ENCODE results near the gene C17orf58. TPM values are rescaled to one million over a fixed set of nuclear protein-coding genes. Genes with fewer than 3 reads are reported as not detected.
"Not testable (repeated sequence)": the region's sequence is repeated elsewhere in the genome, so short reads cannot be mapped to it uniquely, and the experiment has no call there.

C17orf58 gene
- total RNA-seq, 3 donors from 2014 or later = 6.4 to 11.1 (median 8.4) TPM

DNA sequence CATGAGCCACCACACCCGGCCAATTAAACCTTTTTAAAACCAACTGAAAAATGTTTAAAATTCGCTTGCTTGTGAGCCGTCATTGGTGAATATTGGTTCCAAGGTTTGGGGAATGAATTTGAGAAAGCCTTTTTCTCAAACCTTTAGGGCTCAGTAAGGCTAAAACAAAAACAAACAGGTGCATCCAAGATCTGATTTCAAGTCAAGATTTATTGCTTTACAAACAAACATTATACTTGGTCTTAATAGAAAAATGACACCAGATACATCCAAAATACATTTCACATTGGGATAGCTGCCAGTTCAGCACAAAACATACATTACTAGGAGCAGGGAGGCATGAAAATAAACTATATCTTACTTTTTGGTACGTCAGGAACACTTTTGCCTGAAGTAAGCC is 5.4 kb downstream of the C17orf58 start:
- no peak for DNase-seq
- H3K4me1 ChIP-seq (ENCODE audit: low read depth) = peaks cover 20% of the 10 kb centered on the region
- H3K9me3 ChIP-seq = no peaks in the 10 kb centered on the region
- no peak for ATAC-seq
- H3K36me3 ChIP-seq (ENCODE audit: low read depth) = no peaks in the 10 kb centered on the region
- intact Hi-C loops (cut with DNase I, micrococcal nuclease) = no loop called here
- TF ChIP-seq, protein P1, sequence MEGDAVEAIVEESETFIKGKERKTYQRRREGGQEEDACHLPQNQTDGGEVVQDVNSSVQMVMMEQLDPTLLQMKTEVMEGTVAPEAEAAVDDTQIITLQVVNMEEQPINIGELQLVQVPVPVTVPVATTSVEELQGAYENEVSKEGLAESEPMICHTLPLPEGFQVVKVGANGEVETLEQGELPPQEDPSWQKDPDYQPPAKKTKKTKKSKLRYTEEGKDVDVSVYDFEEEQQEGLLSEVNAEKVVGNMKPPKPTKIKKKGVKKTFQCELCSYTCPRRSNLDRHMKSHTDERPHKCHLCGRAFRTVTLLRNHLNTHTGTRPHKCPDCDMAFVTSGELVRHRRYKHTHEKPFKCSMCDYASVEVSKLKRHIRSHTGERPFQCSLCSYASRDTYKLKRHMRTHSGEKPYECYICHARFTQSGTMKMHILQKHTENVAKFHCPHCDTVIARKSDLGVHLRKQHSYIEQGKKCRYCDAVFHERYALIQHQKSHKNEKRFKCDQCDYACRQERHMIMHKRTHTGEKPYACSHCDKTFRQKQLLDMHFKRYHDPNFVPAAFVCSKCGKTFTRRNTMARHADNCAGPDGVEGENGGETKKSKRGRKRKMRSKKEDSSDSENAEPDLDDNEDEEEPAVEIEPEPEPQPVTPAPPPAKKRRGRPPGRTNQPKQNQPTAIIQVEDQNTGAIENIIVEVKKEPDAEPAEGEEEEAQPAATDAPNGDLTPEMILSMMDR (IDR thresholded peaks at IDR 0.05) = no peak
- H3K4me3 ChIP-seq = no peak overlapping the region

GRCh38 chr17:67983383-67983688 is 12.9 kb downstream of the C17orf58 start:
- ATAC-seq (no peak), DNase-seq (no peak)
- H3K4me1 ChIP-seq (ENCODE audit: low read depth) = no peaks in the 10 kb centered on the region
- TF ChIP-seq, protein P1 (IDR thresholded peaks at IDR 0.05) = no peak
- H3K36me3 ChIP-seq (ENCODE audit: low read depth) = no peaks in the 10 kb centered on the region
- H3K4me3 ChIP-seq = no peak overlapping the region
- intact Hi-C loops (cut with DNase I, micrococcal nuclease) = no loop called here
- no peaks in the 10 kb centered on the region for H3K9me3 ChIP-seq

DNA sequence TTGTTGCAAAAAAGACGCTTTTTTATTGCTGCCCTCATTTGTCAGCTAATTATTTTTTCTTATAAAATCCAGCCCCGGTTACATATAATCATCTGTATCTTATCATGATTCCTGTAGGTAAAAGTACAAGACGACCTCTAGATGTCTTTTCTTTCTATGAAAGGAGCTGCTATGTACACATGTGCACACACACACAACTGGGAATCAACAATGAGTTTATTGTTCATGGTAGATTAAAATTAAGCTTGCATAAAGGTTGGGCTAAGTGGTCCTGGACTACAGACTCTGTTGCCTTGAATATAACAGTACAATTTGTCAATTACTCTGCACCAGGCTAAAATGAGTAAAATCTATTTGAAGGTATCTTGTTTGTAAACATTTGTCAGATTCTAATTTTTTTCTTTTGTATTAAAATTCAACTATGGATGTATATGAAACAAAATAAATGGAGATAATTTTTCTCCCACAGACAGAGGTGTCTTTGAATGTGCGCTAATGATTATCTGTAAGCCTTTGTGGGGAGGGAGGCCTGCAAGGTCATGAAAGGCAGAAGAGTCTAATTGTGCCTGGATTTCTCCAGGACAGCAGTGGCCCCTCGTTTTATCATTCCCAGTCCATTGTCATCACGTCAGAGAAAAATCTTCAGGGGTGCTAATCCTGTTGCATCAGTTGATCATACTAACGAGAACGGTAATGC is 13.4 kb downstream of the C17orf58 start:
- Histone ChIP-seq H3K4me3 (no peak overlapping the region), H3K9me3 (no peaks in the 10 kb centered on the region), H3K4me1 (ENCODE audit: low read depth) (no peaks in the 10 kb centered on the region), H3K36me3 (ENCODE audit: low read depth) (no peaks in the 10 kb centered on the region)
- no peak for ATAC-seq
- TF ChIP-seq, protein P1 (IDR thresholded peaks at IDR 0.05) = no peak
- no peak for DNase-seq
- intact Hi-C loops (cut with DNase I, micrococcal nuclease) = no loop called here

- Histone ChIP-seq H3K36me3 (ENCODE audit: low read depth) (no peaks in the 10 kb centered on the region), H3K4me1 (ENCODE audit: low read depth) (no peaks in the 10 kb centered on the region), H3K9me3 (no peaks in the 10 kb centered on the region), H3K4me3 (no peak overlapping the region)
- intact Hi-C loops (cut with DNase I, micrococcal nuclease) = no loop called here
- ATAC-seq (no peak), DNase-seq (no peak)
- TF ChIP-seq, protein P1 (IDR thresholded peaks at IDR 0.05) = no peak
Measured at GRCh38 chr17:67982034-67982640, 14.1 kb downstream of the C17orf58 start.

GRCh38 chr17:67980883-67981282 is 15.4 kb downstream of the C17orf58 start:
- H3K9me3 ChIP-seq; ATAC-seq; H3K36me3 ChIP-seq (ENCODE audit: low read depth); H3K4me3 ChIP-seq; H3K4me1 ChIP-seq (ENCODE audit: low read depth); intact Hi-C loops (cut with DNase I, micrococcal nuclease); DNase-seq: not testable (repeated sequence)

DNA sequence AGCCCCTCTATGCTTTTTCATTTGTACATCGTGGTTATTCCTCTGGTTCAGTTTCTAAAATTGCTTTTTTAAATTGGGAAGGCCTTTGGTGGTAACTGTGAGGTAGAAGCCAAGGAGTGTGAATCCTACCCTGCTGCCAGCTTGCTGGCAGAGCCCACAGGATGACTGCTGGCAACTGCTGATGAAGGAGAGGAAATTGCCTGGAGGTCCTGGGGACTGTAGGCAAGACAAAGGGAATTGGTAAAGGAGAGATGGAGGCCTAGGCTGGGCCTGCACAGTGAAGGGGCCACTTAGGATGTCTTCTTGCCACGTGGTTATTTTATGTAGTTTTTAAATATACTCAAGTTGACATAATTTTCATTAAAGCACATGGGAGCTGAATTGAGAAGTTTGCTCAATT is 15.8 kb downstream of the C17orf58 start:
- ATAC-seq = no peak
- Histone ChIP-seq H3K4me3 (no peak overlapping the region), H3K36me3 (ENCODE audit: low read depth) (no peaks in the 10 kb centered on the region), H3K9me3 (no peaks in the 10 kb centered on the region), H3K4me1 (ENCODE audit: low read depth) (no peaks in the 10 kb centered on the region)
- DNase-seq = no peak
- intact Hi-C loops (cut with DNase I, micrococcal nuclease) = no loop called here
- TF ChIP-seq, protein P1 (IDR thresholded peaks at IDR 0.05) = no peak

GRCh38 chr17:67976306-67976705 is 20.0 kb downstream of the C17orf58 start:
- H3K4me3 ChIP-seq; H3K36me3 ChIP-seq (ENCODE audit: low read depth); intact Hi-C loops (cut with DNase I, micrococcal nuclease); H3K9me3 ChIP-seq; DNase-seq; ATAC-seq; H3K4me1 ChIP-seq (ENCODE audit: low read depth): not testable (repeated sequence)

All from mucosa of descending colon (tissue), 3 donors.